Osteoblast (primary cell): ENCODE data around the gene DYRK3. TPM values are rescaled to one million over a fixed set of nuclear protein-coding genes. Genes with fewer than 3 reads are reported as not detected.
A peak's percentile ranks its signal among the peaks of the same experiment; 100 is the strongest.

Experiments used
- DNase-seq: peaks from one replicate; pipeline ENCODE4 v3.0.0; 2011; ENCODE audit warnings: low spot score, mixed read lengths; ENCODE audit not compliant: insufficient read length; ENCODE audit errors: missing footprints
- H2AFZ ChIP-seq: 2 replicates; pipeline ENCODE4 v1.6.0; 2011; ENCODE audit warnings: mild to moderate bottlenecking, low read length
- H3K27ac ChIP-seq: 2 replicates; pipeline ENCODE4 v1.5.1; 2011; ENCODE audit warnings: mild to moderate bottlenecking, low read depth, low read length, moderate library complexity
- H3K27me3 ChIP-seq: 2 replicates; pipeline ENCODE4 v1.6.0; 2012; ENCODE audit warnings: mild to moderate bottlenecking, control low read depth, inconsistent platforms, low read length, moderate library complexity; ENCODE audit not compliant: insufficient read depth
- H3K36me3 ChIP-seq: 2 replicates; pipeline ENCODE4 v1.5.1; 2011; ENCODE audit warnings: mild to moderate bottlenecking, low read length, control low read depth, moderate library complexity; ENCODE audit not compliant: insufficient read depth
- H3K4me1 ChIP-seq: 2 replicates; pipeline ENCODE4 v1.5.1; 2011; ENCODE audit warnings: mild to moderate bottlenecking, low read length, control low read depth, moderate library complexity; ENCODE audit not compliant: insufficient read depth
- H3K4me2 ChIP-seq: 2 replicates; pipeline ENCODE4 v1.6.0; 2011; ENCODE audit warnings: mild to moderate bottlenecking, low read length; ENCODE audit not compliant: insufficient read depth
- H3K4me3 ChIP-seq: fragments of 200-600 bp; sonication (generic); 3 replicates; pipeline ENCODE4 v1.5.1; 2012; ENCODE audit warnings: mild to moderate bottlenecking, low read length, inconsistent platforms; ENCODE audit not compliant: insufficient read depth
- H3K79me2 ChIP-seq: 2 replicates; pipeline ENCODE4 v1.6.0; 2012; ENCODE audit warnings: mild to moderate bottlenecking, low read length, control low read depth, inconsistent platforms; ENCODE audit not compliant: insufficient read depth
- H3K9me3 ChIP-seq: 2 replicates; pipeline ENCODE4 v1.5.1; 2011; ENCODE audit warnings: low read depth, low read length, control low read depth
- H4K20me1 ChIP-seq: 2 replicates; pipeline ENCODE4 v1.6.0; 2012; ENCODE audit warnings: mild to moderate bottlenecking, low read length, control low read depth; ENCODE audit not compliant: insufficient read depth
- total RNA-seq: library from RNA; depleted of rRNA; stranded (reverse); fragments of >200 nt; gene quantifications from 2 replicates; pipeline ENCODE4 v1.2.3, GENCODE V29; 2012
- TF ChIP-seq, protein P1 (sequence below): IDR thresholded peaks from 2 replicates; pipeline ENCODE4 v1.5.1; 2011; ENCODE audit warnings: mild to moderate bottlenecking, low read depth, low read length, moderate library complexity; ENCODE audit errors: extremely low read depth

Gene DYRK3
- total RNA-seq, 1 donor = 52.1 TPM

DNA sequence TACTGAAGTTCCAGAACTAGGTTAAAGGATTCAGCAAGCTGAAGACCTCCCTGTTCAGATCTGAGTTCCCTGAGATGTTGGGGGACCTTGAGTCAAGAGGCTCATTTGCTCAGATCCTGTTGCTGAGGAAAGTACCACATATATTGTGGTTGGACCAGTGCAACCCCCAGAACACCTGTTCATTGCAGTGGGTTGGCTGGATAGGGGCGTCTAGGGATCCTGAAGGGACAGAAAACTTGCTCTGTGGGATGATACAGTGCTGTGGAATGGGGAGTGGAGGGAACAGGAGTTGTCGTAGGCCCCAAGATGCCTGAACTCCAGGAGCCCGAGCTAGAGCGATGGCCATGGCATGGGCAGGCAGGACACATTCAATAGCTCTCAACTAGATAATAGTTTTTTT lies 24.8 kb downstream of the DYRK3 start:
- H4K20me1 ChIP-seq = no peaks in the 10 kb centered on the region
- H3K27ac ChIP-seq = no peak overlapping the region
- no peak overlapping the region for H3K4me2 ChIP-seq
- H3K79me2 ChIP-seq = no peaks in the 10 kb centered on the region
- H3K36me3 ChIP-seq = no peaks in the 10 kb centered on the region
- no peak for DNase-seq
- TF ChIP-seq, protein P1, sequence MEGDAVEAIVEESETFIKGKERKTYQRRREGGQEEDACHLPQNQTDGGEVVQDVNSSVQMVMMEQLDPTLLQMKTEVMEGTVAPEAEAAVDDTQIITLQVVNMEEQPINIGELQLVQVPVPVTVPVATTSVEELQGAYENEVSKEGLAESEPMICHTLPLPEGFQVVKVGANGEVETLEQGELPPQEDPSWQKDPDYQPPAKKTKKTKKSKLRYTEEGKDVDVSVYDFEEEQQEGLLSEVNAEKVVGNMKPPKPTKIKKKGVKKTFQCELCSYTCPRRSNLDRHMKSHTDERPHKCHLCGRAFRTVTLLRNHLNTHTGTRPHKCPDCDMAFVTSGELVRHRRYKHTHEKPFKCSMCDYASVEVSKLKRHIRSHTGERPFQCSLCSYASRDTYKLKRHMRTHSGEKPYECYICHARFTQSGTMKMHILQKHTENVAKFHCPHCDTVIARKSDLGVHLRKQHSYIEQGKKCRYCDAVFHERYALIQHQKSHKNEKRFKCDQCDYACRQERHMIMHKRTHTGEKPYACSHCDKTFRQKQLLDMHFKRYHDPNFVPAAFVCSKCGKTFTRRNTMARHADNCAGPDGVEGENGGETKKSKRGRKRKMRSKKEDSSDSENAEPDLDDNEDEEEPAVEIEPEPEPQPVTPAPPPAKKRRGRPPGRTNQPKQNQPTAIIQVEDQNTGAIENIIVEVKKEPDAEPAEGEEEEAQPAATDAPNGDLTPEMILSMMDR = no peak
- no peaks in the 10 kb centered on the region for H3K9me3 ChIP-seq
- H3K4me3 ChIP-seq = no peak overlapping the region
- H3K4me1 ChIP-seq = peaks cover 13% of the 10 kb centered on the region
- no peak overlapping the region for H2AFZ ChIP-seq
- H3K27me3 ChIP-seq = peaks cover 23% of the 10 kb centered on the region

- H3K4me1 ChIP-seq = peaks cover 10% of the 10 kb centered on the region
- no peaks in the 10 kb centered on the region for H3K9me3 ChIP-seq
- H3K27me3 ChIP-seq = peaks cover 26% of the 10 kb centered on the region
- H4K20me1 ChIP-seq = no peaks in the 10 kb centered on the region
- no peak for DNase-seq
- no peak overlapping the region for H3K27ac ChIP-seq
- TF ChIP-seq, protein P1 = no peak
- no peak overlapping the region for H3K4me3 ChIP-seq
- no peak overlapping the region for H2AFZ ChIP-seq
- no peak overlapping the region for H3K4me2 ChIP-seq
- H3K79me2 ChIP-seq = no peaks in the 10 kb centered on the region
- no peaks in the 10 kb centered on the region for H3K36me3 ChIP-seq
These were observed 26.0 kb downstream of the DYRK3 start for GRCh38 chr1:206661161-206661820.

DNA sequence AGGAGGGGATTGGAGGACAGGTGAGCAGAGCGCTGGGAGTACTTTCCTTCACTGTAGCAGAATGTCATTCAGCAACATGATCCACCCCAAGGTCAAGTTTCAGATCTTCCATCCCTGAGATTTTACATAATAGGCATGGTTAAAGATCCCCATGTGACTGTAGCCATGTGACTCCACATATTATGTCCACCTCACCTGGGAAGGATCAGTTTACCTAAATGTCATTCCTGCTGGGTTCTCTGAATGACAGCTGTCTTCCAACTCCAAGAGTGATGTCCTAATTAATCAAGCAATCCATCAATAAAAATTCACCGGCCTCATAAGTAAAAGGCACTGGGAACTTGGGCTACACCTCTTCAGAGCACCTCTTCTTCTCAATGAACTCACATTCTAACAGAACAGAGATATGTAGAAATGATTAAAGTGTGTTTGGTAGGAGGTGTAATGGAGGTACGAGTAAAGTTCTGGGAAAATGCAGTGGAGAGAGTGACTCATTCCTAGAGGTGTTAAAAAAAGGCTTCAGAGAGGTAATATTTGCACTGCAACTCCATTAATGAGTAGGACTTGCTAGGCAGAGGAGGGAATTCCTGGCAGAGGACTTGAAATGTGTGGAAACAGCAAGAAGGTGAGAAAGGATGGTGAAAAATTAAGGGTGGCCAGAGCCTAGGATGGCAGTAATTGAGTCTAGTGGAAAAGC lies 27.2 kb downstream of the DYRK3 start:
- Histone ChIP-seq H3K36me3 (no peaks in the 10 kb centered on the region), H3K27ac (no peak overlapping the region), H3K9me3 (no peaks in the 10 kb centered on the region), H3K27me3 (peaks cover 26% of the 10 kb centered on the region), H3K4me2 (no peak overlapping the region), H3K4me3 (no peak overlapping the region), H3K4me1 (peaks cover 10% of the 10 kb centered on the region), H3K79me2 (no peaks in the 10 kb centered on the region), H4K20me1 (no peaks in the 10 kb centered on the region), H2AFZ (no peak overlapping the region)
- DNase-seq = no peak
- TF ChIP-seq, protein P1 = no peak

DNA sequence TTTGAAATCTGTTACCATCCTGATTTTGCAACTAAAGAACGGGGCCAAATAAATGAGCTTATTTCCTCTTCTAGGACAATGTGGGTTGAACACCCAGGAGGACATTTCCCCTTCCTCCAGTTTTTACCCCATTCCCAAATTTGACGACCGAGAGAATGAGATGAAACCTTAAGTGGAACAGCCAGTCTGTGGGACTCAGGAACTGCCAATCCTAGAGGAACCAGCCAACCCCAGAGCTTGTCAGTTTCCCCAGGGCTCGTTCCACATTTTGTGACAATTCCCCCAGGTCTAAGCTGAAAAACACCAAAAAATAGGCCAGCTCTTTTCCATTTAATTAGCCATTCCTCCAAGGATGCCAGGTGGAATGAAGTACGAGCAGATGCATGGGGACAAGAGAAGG lies 28.0 kb downstream of the DYRK3 start:
- H3K4me1 ChIP-seq = peaks cover 10% of the 10 kb centered on the region
- peaks cover 29% of the 10 kb centered on the region for H3K27me3 ChIP-seq
- no peak overlapping the region for H3K27ac ChIP-seq
- no peaks in the 10 kb centered on the region for H4K20me1 ChIP-seq
- H3K4me3 ChIP-seq = peak overlapping the region; percentile 47
- DNase-seq = peak; percentile 67
- H3K4me2 ChIP-seq = peak overlapping the region; percentile 76
- H3K9me3 ChIP-seq = no peaks in the 10 kb centered on the region
- no peaks in the 10 kb centered on the region for H3K36me3 ChIP-seq
- H3K79me2 ChIP-seq = no peaks in the 10 kb centered on the region
- TF ChIP-seq, protein P1 = no peak
- H2AFZ ChIP-seq = no peak overlapping the region
